Nephron (organoid): ENCODE data around the gene CCNK.

ENCODE experiments used
- H3K27ac Mint-ChIP-seq, 3 experiments: 2 replicates each; pipeline ENCODE4 v1.8.0; 2020; ENCODE audit warnings: mixed read lengths in 3 of 3, mild to moderate bottlenecking in 2 of 3, moderate library complexity in 1 of 3
- H3K27me3 Mint-ChIP-seq: 2 replicates; pipeline ENCODE4 v1.8.0; 2021; ENCODE audit warnings: low read depth, mild to moderate bottlenecking, moderate library complexity, mixed read lengths
- H3K36me3 Mint-ChIP-seq: 2 replicates; pipeline ENCODE4 v1.8.0; 2020; ENCODE audit warnings: low read depth, mixed read lengths
- H3K4me1 Mint-ChIP-seq: 2 replicates; pipeline ENCODE4 v1.8.0; 2020; ENCODE audit warnings: mixed read lengths
- H3K4me3 Mint-ChIP-seq, 3 experiments: 2 replicates each; pipeline ENCODE4 v1.8.0; 2020; ENCODE audit warnings: mild to moderate bottlenecking in 3 of 3, mixed read lengths in 3 of 3, moderate library complexity in 2 of 3
- H3K9me3 Mint-ChIP-seq: 2 replicates; pipeline ENCODE4 v1.8.0; 2020; ENCODE audit warnings: mixed read lengths
- CTCF ChIP-seq, 3 experiments: fragments of 200-600 bp; sonication (generic); IDR thresholded peaks; one replicate each; pipeline ENCODE4 v1.5.0; 2021; ENCODE audit warnings: antibody characterized with exemption in 3 of 3; ENCODE audit not compliant: unreplicated experiment in 3 of 3

CCNK gene

GRCh38 chr14:99561864-99562263 is 80.7 kb downstream of the CCNK start:
- no peak for TF ChIP-seq CTCF (IDR thresholded peaks at IDR 0.05; ENCODE audit: unreplicated experiment in 3 of 3)
- peak overlapping the region in 2 of 3 experiments; percentile 59 to 97 for H3K27ac Mint-ChIP-seq
- peaks cover 13% of the 10 kb centered on the region for H3K27me3 Mint-ChIP-seq
- H3K4me1 Mint-ChIP-seq, result peaks cover 54% of the 10 kb centered on the region
- no peaks in the 10 kb centered on the region for H3K9me3 Mint-ChIP-seq
- no peaks in the 10 kb centered on the region for H3K36me3 Mint-ChIP-seq
- no peak overlapping the region for H3K4me3 Mint-ChIP-seq
